Panc1 (cell line): Measurements from ENCODE around the gene NOS1AP. TPM values are rescaled to one million over a fixed set of nuclear protein-coding genes. Genes with fewer than 3 reads are reported as not detected.
A peak's percentile ranks its signal among the peaks of the same experiment; 100 is the strongest.

Experiments
- ATAC-seq: fragments of 200-7000 bp; cut with Tn5 transposase; 2 replicates; pipeline ENCODE4 v1.9.1; 2020; ENCODE audit warnings: mild to moderate bottlenecking, moderate library complexity
- BruUV-seq: library from RNA; stranded (reverse); fragments of 400-500 nt; replicated peaks from 2 replicates; lab custom pipeline; 2021; lab: Mats Ljungman, UMichigan
- CTCF ChIA-PET: fragments of 300-600 bp; sonication (Branson Sonifier 250); formaldehyde crosslinking; loops from one replicate; lab custom pipeline; 2022; ENCODE audit warnings: antibody characterized with exemption; lab: Charles Lee
- POLR2A ChIA-PET: fragments of 300-600 bp; sonication (Branson Sonifier 250); formaldehyde crosslinking; loops from one replicate; lab custom pipeline; 2022; ENCODE audit warnings: antibody characterized with exemption; lab: Charles Lee
- DNase-seq: peaks from one replicate; pipeline ENCODE4 v3.0.0-alpha.2; 2010; ENCODE audit warnings: low read depth, low spot score
- H3K27ac ChIP-seq: 2 replicates; pipeline ENCODE4 v1.5.1; 2011; ENCODE audit warnings: mild to moderate bottlenecking, low read length, inconsistent platforms
- H3K27me3 ChIP-seq: fragments of 200-500 bp; sonication (Bioruptor generic); 2 replicates; pipeline ENCODE4 v1.6.0; 2014; ENCODE audit warnings: low read length, inconsistent platforms; ENCODE audit not compliant: control insufficient read depth, insufficient read depth
- H3K36me3 ChIP-seq: fragments of 200-500 bp; sonication (Bioruptor generic); 2 replicates; pipeline ENCODE4 v1.5.1; 2014; ENCODE audit warnings: inconsistent platforms, mild to moderate bottlenecking, low read length, moderate library complexity; ENCODE audit not compliant: control insufficient read depth, insufficient read depth
- H3K4me1 ChIP-seq: 2 replicates; pipeline ENCODE4 v1.5.1; 2011; ENCODE audit warnings: inconsistent platforms, mild to moderate bottlenecking, low read length, moderate library complexity; ENCODE audit not compliant: control insufficient read depth, insufficient read depth
- H3K4me3 ChIP-seq, 2 experiments: 2 replicates each; pipeline ENCODE4 v1.5.1; 2011 to 2012; ENCODE audit warnings: low read depth in 2 of 2, low read length in 2 of 2, mild to moderate bottlenecking in 2 of 2, inconsistent platforms in 1 of 2, moderate library complexity in 1 of 2
- H3K9me3 ChIP-seq: fragments of 200-500 bp; sonication (Bioruptor generic); 2 replicates; pipeline ENCODE4 v1.5.1; 2014; ENCODE audit warnings: low read depth, mild to moderate bottlenecking, inconsistent platforms, low read length, moderate library complexity; ENCODE audit not compliant: control insufficient read depth, insufficient read depth
- CTCF ChIP-seq: fragments of 450-650 bp; IDR thresholded peaks from 2 replicates; pipeline ENCODE4 v1.5.1; 2017; ENCODE audit warnings: mild to moderate bottlenecking
- POLR2AphosphoS5 ChIP-seq: IDR thresholded peaks from 2 replicates; pipeline ENCODE4 v1.6.1; 2012; ENCODE audit warnings: mild to moderate bottlenecking, low read depth, low read length, moderate library complexity
- REST ChIP-seq, 2 experiments: IDR thresholded peaks; 2 replicates each; pipeline ENCODE4 v1.6.1; 2011 to 2012; ENCODE audit warnings: low read depth in 2 of 2, control low read depth in 1 of 2, low read length in 1 of 2, mild to moderate bottlenecking in 1 of 2, moderate library complexity in 1 of 2; ENCODE audit not compliant: insufficient read depth in 1 of 2
- SIN3A ChIP-seq: IDR thresholded peaks from 2 replicates; pipeline ENCODE4 v1.6.1; 2012; ENCODE audit warnings: low read depth, mild to moderate bottlenecking, low read length, moderate library complexity, borderline replicate concordance; ENCODE audit not compliant: insufficient read depth
- TCF7L2 ChIP-seq: IDR thresholded peaks from 2 replicates; pipeline ENCODE4 v1.6.1; 2011; ENCODE audit warnings: mild to moderate bottlenecking, low read depth, low read length, inconsistent platforms
- in situ Hi-C: cut with HindIII; loops from 2 replicates; pipeline ENCODE4 v1.10.0; 2016; ENCODE audit warnings: low sequenced_read_pairs, low pct_unique_long_range_greater_than_20kb
- intact Hi-C: fragments of 100-400 bp; cut with micrococcal nuclease; formaldehyde crosslinking; loops from one replicate; pipeline ENCODE4 v1.10.0; 2022; ENCODE audit not compliant: unreplicated experiment
- total RNA-seq: library from RNA; stranded (reverse); gene quantifications from one replicate; pipeline ENCODE4 v1.2.1, GENCODE V29; 2021; ENCODE audit not compliant: unreplicated experiment

NOS1AP gene
- total RNA-seq, 1 experiment from 2014 or later, result 27.9 TPM

- peaks cover 9% of the 10 kb centered on the region; the same call in 1 of the 2 replicates for H3K36me3 ChIP-seq
- no peaks in the 10 kb centered on the region for H3K9me3 ChIP-seq
- no peaks in the 10 kb centered on the region for H3K27me3 ChIP-seq
- ATAC-seq (no peak), DNase-seq (no peak)
- in situ Hi-C loops (no loop called here), intact Hi-C loops (no loop called here)
- no TSS peak for BruUV-seq
- ChIA-PET POLR2A (no interaction called here), CTCF (no interaction called here)
- no peak overlapping the region for H3K4me3 ChIP-seq
- H3K27ac ChIP-seq, result peak overlapping the region; percentile 20
- TF ChIP-seq CTCF (no peak), TCF7L2 (no peak), REST (IDR thresholded peaks at IDR 0.05; ENCODE audit: insufficient read depth in 1 of 2, low read depth in 2 of 2, low read length in 1 of 2) (no peak), SIN3A (no peak), POLR2AphosphoS5 (no peak)
- peaks cover 23% of the 10 kb centered on the region for H3K4me1 ChIP-seq
Measured at GRCh38 chr1:162343470-162343869, 274.0 kb downstream of the NOS1AP start.

GRCh38 chr1:162347281-162347680 is 277.8 kb downstream of the NOS1AP start:
- CTCF ChIA-PET, result interaction anchor here (0.7 kb wide), 1 partner anchor 71 kb away, joined by 3 read pairs; no protein-coding TSS in a partner anchor
- in situ Hi-C loops (no loop called here), intact Hi-C loops (no loop called here)
- Histone ChIP-seq H3K27me3 (no peaks in the 10 kb centered on the region), H3K36me3 (peaks cover 9% of the 10 kb centered on the region; the same call in 1 of the 2 replicates), H3K4me3 (no peak overlapping the region), H3K9me3 (no peaks in the 10 kb centered on the region), H3K27ac (peak overlapping the region; percentile 97), H3K4me1 (peaks cover 48% of the 10 kb centered on the region)
- DNase-seq (no peak), ATAC-seq (no peak)
- POLR2A ChIA-PET, result interaction anchor here (0.7 kb wide), 1 partner anchor 61 kb away, joined by 3 read pairs; no protein-coding TSS in a partner anchor
- TF ChIP-seq POLR2AphosphoS5 (no peak; the same call in 1 of the 2 replicates), TCF7L2 (peak; percentile 71)
- BruUV-seq, result no TSS peak

GRCh38 chr1:162349635-162350330 is 280.3 kb downstream of the NOS1AP start:
- DNase-seq, result peak; percentile 66
- no peak for TF ChIP-seq REST (IDR thresholded peaks at IDR 0.05; ENCODE audit: insufficient read depth in 1 of 2, low read depth in 2 of 2, low read length in 1 of 2)
- peak; percentile 97 for TF ChIP-seq TCF7L2
- TF ChIP-seq SIN3A, result 0 out of 2 replicates have a peak, but pooled peaks have one; percentile 34
- TF ChIP-seq POLR2AphosphoS5, result peak; percentile 48; the same call in 1 of the 2 replicates
- Histone ChIP-seq H3K27ac (peak overlapping the region; percentile 97), H3K36me3 (peaks cover 6% of the 10 kb centered on the region; the same call in 1 of the 2 replicates), H3K4me1 (peaks cover 48% of the 10 kb centered on the region), H3K4me3 (no peak overlapping the region), H3K27me3 (no peaks in the 10 kb centered on the region), H3K9me3 (no peaks in the 10 kb centered on the region)
- POLR2A ChIA-PET, result interaction anchor here (0.6 kb wide), 1 partner anchor 256 kb away, joined by 6 read pairs; no protein-coding TSS in a partner anchor
- no TSS peak for BruUV-seq
- intact Hi-C loops (no loop called here), in situ Hi-C loops (no loop called here)
- ATAC-seq, result peak; percentile 92
- CTCF ChIA-PET, result interaction anchor here (0.7 kb wide), 1 partner anchor 512 kb away, joined by 3 read pairs; no protein-coding TSS in a partner anchor
